GM12878 (cell line): ENCODE data around the gene TNFAIP2.

Experiments used
- CBX5 ChIP-seq: sonication (generic); IDR thresholded peaks from 2 replicates; pipeline ENCODE4 v1.6.1; 2016; ENCODE audit warnings: low read depth, moderate library complexity, mild to moderate bottlenecking, inconsistent platforms
- FOXM1 ChIP-seq: IDR thresholded peaks from 2 replicates; pipeline ENCODE4 v1.6.1; 2012; ENCODE audit warnings: low read depth, mild to moderate bottlenecking, inconsistent platforms, low read length, moderate library complexity
- SREBF1 ChIP-seq: IDR thresholded peaks from 2 replicates; pipeline ENCODE4 v1.6.1; 2012; ENCODE audit warnings: mild to moderate bottlenecking, low read length
- SREBF2 ChIP-seq: IDR thresholded peaks from 2 replicates; pipeline ENCODE4 v1.6.1; 2012; ENCODE audit warnings: mild to moderate bottlenecking, low read length
- SUPT20H ChIP-seq: IDR thresholded peaks from 2 replicates; pipeline ENCODE4 v1.6.1; 2011; ENCODE audit warnings: low read depth, mild to moderate bottlenecking, low read length, moderate library complexity, borderline replicate concordance; ENCODE audit not compliant: control insufficient read depth
- TF ChIP-seq, protein P1 (sequence below): IDR thresholded peaks from 2 replicates; pipeline ENCODE4 v1.6.1; 2012; ENCODE audit warnings: low read length, inconsistent platforms
- TF ChIP-seq, protein P2 (sequence below), 3 experiments: IDR thresholded peaks in 2 of 3; conservative IDR thresholded peaks in 1 of 3; 2 replicates each; pipeline ENCODE4 v1.5.1; 2011; ENCODE audit warnings: low read depth in 3 of 3, low read length in 3 of 3, mild to moderate bottlenecking in 3 of 3, control low read depth in 2 of 3, moderate library complexity in 2 of 3, inconsistent platforms in 1 of 3, mixed read lengths in 1 of 3; ENCODE audit not compliant: control insufficient read depth in 2 of 3, insufficient read depth in 1 of 3; ENCODE audit errors: extremely low read depth in 1 of 3

DNA sequence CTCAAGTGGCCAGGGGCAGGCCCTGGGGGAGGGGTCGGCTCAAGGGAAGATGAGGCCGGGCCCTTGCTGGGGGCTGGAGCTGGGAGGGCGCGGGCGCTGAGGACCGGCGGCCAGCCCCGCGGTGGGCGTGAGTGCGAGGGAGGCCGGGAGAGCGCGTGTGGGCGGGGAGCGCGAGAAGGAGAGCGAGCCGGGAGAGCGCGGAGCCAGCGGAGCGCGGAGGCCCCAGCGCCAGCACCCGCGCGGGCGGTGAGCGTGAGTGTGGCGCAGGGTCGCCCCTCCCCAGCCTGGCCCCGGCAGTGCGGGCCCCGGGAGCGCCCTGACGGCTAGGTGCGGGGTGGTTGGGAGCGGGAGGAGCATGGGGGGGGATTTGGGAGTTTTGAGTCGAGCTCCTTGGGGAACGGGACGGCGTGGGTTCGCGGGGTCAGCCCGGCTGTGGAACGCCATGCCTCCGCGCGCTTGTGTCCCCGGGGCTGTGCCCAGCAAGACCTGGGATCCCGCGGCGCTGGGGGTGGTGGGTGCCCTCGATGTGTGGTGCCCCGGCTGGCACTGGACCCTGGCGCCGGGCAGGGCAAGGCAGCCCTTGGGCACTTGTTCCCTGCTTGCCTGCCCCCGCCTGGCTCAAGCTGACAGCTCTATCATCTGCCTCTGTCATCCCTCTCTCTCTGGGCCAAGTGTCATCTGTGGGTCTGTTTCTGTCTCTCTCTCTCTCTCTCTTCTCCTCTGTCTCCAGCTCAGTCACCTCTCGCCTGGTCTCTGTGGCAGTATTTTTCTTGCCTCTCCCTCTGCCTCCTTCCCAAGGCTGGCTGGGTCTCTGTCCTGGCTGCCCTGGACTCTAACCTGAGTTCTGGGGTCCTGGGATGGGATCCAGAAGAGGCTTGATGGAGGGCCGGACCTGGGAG lies 39.0 kb upstream of the TNFAIP2 start, which contains the start of gene LBHD2:
- TF ChIP-seq, protein P1, sequence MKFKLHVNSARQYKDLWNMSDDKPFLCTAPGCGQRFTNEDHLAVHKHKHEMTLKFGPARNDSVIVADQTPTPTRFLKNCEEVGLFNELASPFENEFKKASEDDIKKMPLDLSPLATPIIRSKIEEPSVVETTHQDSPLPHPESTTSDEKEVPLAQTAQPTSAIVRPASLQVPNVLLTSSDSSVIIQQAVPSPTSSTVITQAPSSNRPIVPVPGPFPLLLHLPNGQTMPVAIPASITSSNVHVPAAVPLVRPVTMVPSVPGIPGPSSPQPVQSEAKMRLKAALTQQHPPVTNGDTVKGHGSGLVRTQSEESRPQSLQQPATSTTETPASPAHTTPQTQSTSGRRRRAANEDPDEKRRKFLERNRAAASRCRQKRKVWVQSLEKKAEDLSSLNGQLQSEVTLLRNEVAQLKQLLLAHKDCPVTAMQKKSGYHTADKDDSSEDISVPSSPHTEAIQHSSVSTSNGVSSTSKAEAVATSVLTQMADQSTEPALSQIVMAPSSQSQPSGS: no peak
- TF ChIP-seq CBX5 (no peak), SREBF2 (no peak), SUPT20H (no peak), FOXM1 (no peak), SREBF1 (no peak)
- TF ChIP-seq, protein P2, sequence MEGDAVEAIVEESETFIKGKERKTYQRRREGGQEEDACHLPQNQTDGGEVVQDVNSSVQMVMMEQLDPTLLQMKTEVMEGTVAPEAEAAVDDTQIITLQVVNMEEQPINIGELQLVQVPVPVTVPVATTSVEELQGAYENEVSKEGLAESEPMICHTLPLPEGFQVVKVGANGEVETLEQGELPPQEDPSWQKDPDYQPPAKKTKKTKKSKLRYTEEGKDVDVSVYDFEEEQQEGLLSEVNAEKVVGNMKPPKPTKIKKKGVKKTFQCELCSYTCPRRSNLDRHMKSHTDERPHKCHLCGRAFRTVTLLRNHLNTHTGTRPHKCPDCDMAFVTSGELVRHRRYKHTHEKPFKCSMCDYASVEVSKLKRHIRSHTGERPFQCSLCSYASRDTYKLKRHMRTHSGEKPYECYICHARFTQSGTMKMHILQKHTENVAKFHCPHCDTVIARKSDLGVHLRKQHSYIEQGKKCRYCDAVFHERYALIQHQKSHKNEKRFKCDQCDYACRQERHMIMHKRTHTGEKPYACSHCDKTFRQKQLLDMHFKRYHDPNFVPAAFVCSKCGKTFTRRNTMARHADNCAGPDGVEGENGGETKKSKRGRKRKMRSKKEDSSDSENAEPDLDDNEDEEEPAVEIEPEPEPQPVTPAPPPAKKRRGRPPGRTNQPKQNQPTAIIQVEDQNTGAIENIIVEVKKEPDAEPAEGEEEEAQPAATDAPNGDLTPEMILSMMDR (IDR thresholded peaks at IDR 0.05 in 2 of 3, conservative IDR thresholded peaks at IDR 0.05 in 1 of 3; ENCODE audit: control insufficient read depth in 2 of 3, extremely low read depth in 1 of 3, insufficient read depth in 1 of 3, low read depth in 3 of 3, low read length in 3 of 3): no peak
